ENCODE data around the gene CCDC191. TPM values are rescaled to one million over a fixed set of nuclear protein-coding genes. Genes with fewer than 3 reads are reported as not detected.

The CCDC191 gene
- total RNA-seq, 1 donor from 2014 or later, result 0.21 TPM

DNA sequence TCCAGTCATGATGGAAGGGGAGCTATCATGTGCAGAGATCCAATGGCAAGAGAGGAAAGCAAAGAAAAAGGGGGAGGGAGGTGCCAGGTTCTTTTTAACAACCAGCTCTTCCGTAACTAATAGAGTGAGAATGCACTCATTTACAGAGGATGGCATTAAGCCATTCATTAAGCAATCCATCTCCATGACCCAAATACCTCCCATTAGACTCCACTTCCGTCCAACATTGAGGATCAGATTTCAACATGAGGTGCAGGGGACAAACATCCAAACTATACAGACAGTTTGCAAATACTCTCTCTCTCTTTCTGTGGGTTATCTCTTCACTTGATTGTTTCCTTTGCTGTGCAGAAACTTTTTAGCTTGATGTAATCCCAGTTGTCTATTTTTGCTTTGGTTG is 87.3 kb downstream of the CCDC191 start:
- Histone ChIP-seq H3K4me1 (no peaks in the 10 kb centered on the region), H3K9me3 (peaks cover 10 to 15% of the 10 kb centered on the region in 2 donors), H3K27ac (no peak overlapping the region), H3K27me3 (no peaks in the 10 kb centered on the region), H3K4me3 (no peak overlapping the region), H3K36me3 (peaks cover 0 to 8% of the 10 kb centered on the region in 2 donors)
- no peak for DNase-seq (ENCODE audit: low spot score in 2 of 2)
- intact Hi-C loops (cut with DNase I), result no loop called here
- TF ChIP-seq, protein P1, sequence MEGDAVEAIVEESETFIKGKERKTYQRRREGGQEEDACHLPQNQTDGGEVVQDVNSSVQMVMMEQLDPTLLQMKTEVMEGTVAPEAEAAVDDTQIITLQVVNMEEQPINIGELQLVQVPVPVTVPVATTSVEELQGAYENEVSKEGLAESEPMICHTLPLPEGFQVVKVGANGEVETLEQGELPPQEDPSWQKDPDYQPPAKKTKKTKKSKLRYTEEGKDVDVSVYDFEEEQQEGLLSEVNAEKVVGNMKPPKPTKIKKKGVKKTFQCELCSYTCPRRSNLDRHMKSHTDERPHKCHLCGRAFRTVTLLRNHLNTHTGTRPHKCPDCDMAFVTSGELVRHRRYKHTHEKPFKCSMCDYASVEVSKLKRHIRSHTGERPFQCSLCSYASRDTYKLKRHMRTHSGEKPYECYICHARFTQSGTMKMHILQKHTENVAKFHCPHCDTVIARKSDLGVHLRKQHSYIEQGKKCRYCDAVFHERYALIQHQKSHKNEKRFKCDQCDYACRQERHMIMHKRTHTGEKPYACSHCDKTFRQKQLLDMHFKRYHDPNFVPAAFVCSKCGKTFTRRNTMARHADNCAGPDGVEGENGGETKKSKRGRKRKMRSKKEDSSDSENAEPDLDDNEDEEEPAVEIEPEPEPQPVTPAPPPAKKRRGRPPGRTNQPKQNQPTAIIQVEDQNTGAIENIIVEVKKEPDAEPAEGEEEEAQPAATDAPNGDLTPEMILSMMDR (IDR thresholded peaks at IDR 0.05), result no peak

GRCh38 chr3:113966172-113966571 is 90.2 kb downstream of the CCDC191 start:
- DNase-seq (ENCODE audit: low spot score in 2 of 2), result no peak
- Histone ChIP-seq H3K4me1 (no peaks in the 10 kb centered on the region), H3K36me3 (peaks cover 0 to 8% of the 10 kb centered on the region in 2 donors), H3K27me3 (no peaks in the 10 kb centered on the region), H3K4me3 (no peak overlapping the region), H3K9me3 (peaks cover 0 to under 1% of the 10 kb centered on the region in 2 donors), H3K27ac (no peak overlapping the region)
- intact Hi-C loops (cut with DNase I), result no loop called here
- TF ChIP-seq, protein P1 (IDR thresholded peaks at IDR 0.05), result no peak

GRCh38 chr3:113963879-113964278 is 92.4 kb downstream of the CCDC191 start:
- DNase-seq (ENCODE audit: low spot score in 2 of 2), result no peak
- intact Hi-C loops (cut with DNase I), result no loop called here
- Histone ChIP-seq H3K27ac (no peak overlapping the region), H3K4me1 (no peaks in the 10 kb centered on the region), H3K27me3 (no peaks in the 10 kb centered on the region), H3K4me3 (no peak overlapping the region), H3K36me3 (peaks cover 0 to 14% of the 10 kb centered on the region in 2 donors), H3K9me3 (no peaks in the 10 kb centered on the region)
- TF ChIP-seq, protein P1 (IDR thresholded peaks at IDR 0.05), result no peak

- H3K36me3 ChIP-seq, result peaks cover 0 to 13% of the 10 kb centered on the region in 2 donors
- no peak overlapping the region for H3K4me3 ChIP-seq
- no peak overlapping the region for H3K27ac ChIP-seq
- H3K4me1 ChIP-seq, result no peaks in the 10 kb centered on the region
- no peaks in the 10 kb centered on the region for H3K9me3 ChIP-seq
- TF ChIP-seq, protein P1 (IDR thresholded peaks at IDR 0.05), result no peak
- H3K27me3 ChIP-seq, result no peaks in the 10 kb centered on the region
- intact Hi-C loops (cut with DNase I), result no loop called here
- DNase-seq (ENCODE audit: low spot score in 2 of 2), result no peak
Observed at GRCh38 chr3:113954091-113954685, 102.1 kb downstream of the CCDC191 start.

GRCh38 chr3:113953677-113954076 is 102.6 kb downstream of the CCDC191 start:
- Histone ChIP-seq H3K4me1 (no peaks in the 10 kb centered on the region), H3K4me3 (no peak overlapping the region), H3K36me3 (peaks cover 0 to 13% of the 10 kb centered on the region in 2 donors), H3K27me3 (no peaks in the 10 kb centered on the region), H3K9me3 (no peaks in the 10 kb centered on the region), H3K27ac (no peak overlapping the region)
- DNase-seq (ENCODE audit: low spot score in 2 of 2), result no peak
- TF ChIP-seq, protein P1 (IDR thresholded peaks at IDR 0.05), result no peak
- intact Hi-C loops (cut with DNase I), result no loop called here

DNA sequence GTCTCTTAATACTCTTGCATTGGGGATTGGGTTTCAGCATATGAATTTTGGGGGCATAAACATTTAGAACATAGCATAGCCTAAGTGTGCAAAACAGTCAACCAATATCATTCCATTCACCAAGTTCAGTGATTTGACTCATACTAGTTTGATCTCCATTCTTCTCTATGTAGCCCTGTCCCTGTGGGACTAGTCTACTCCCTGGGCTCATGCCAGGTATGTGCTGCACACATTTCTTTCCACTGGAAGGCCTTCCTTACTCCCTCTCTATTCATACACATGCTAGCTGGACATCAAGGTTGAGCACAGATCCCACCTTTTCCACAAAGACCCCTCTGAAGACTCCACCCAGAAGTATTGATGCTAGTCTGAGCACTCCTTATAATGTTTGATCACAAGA is 103.4 kb downstream of the CCDC191 start:
- peaks cover 0 to 13% of the 10 kb centered on the region in 2 donors for H3K36me3 ChIP-seq

More for the DNA sequence above, 103.4 kb downstream of the CCDC191 start:
- intact Hi-C loops (cut with DNase I), result no loop called here
- Histone ChIP-seq H3K9me3 (no peaks in the 10 kb centered on the region), H3K27me3 (no peaks in the 10 kb centered on the region), H3K27ac (no peak overlapping the region), H3K4me3 (no peak overlapping the region), H3K4me1 (no peaks in the 10 kb centered on the region)
- TF ChIP-seq, protein P1 (IDR thresholded peaks at IDR 0.05), result no peak
- DNase-seq (ENCODE audit: low spot score in 2 of 2), result no peak
